SK-N-SH (cell line): ENCODE data around the gene MTCL1. TPM values are rescaled to one million over a fixed set of nuclear protein-coding genes. Genes with fewer than 3 reads are reported as not detected.

Source experiments
- CTCF ChIA-PET: fragments of 300-600, 350-600 bp; formaldehyde crosslinking; extraction: SDS; loops from one replicate; lab custom pipeline; 2021; lab: Yijun Ruan, JAX
- POLR2A ChIA-PET: fragments of 350-600 bp; sonication (Branson Sonifier 250); formaldehyde crosslinking; extraction: SDS; loops from one replicate; lab custom pipeline; 2020; ENCODE audit warnings: antibody characterized with exemption, inconsistent platforms; lab: Yijun Ruan, JAX
- DNase-seq: peaks from one replicate; pipeline ENCODE4 v3.0.0; 2012
- H2AFZ ChIP-seq: fragments of 200-600 bp; sonication (generic); 2 replicates; pipeline ENCODE4 v1.8.1; 2016; ENCODE audit warnings: antibody characterized with exemption, mild to moderate bottlenecking, low read depth
- H3F3A ChIP-seq: fragments of 200-600 bp; sonication (generic); replicated peaks from 2 replicates; pipeline ENCODE3; 2016; ENCODE audit warnings: antibody characterized with exemption, mild to moderate bottlenecking; ENCODE audit not compliant: insufficient read depth
- H3K27ac ChIP-seq, 2 experiments: fragments of 200-500 bp in 1 of 2; fragments of 200-600 bp in 1 of 2; sonication (Bioruptor generic) in 1 of 2; sonication (generic), shearing (Covaris generic) in 1 of 2; 2 replicates each; pipeline versions ENCODE4 v1.5.1 to v1.6.1; 2014 to 2016; ENCODE audit warnings: low read depth in 2 of 2, inconsistent platforms in 1 of 2, low read length in 1 of 2, mild to moderate bottlenecking in 1 of 2, mixed read lengths in 1 of 2
- H3K27me3 ChIP-seq: fragments of 200-600 bp; sonication (generic), shearing (Covaris generic); 2 replicates; pipeline ENCODE4 v1.6.1; 2016; ENCODE audit warnings: mixed run types; ENCODE audit not compliant: insufficient read depth
- H3K36me3 ChIP-seq, 2 experiments: fragments of 200-500 bp in 1 of 2; fragments of 200-600 bp in 1 of 2; sonication (Bioruptor generic) in 1 of 2; sonication (generic) in 1 of 2; replicated peaks in 1 of 2; 2 replicates each; pipeline versions ENCODE3 to v1.5.1; 2014 to 2016; ENCODE audit warnings: low read length in 1 of 2, mild to moderate bottlenecking in 1 of 2; ENCODE audit not compliant: insufficient read depth in 2 of 2, control insufficient read depth in 1 of 2
- H3K4me1 ChIP-seq, 2 experiments: fragments of 200-500 bp in 1 of 2; fragments of 200-600 bp in 1 of 2; sonication (Bioruptor generic) in 1 of 2; sonication (generic), shearing (Covaris generic) in 1 of 2; 2 replicates each; pipeline versions ENCODE4 v1.5.1 to v1.6.1; 2014 to 2016; ENCODE audit warnings: low read depth in 1 of 2, low read length in 1 of 2, mixed run types in 1 of 2; ENCODE audit not compliant: insufficient read depth in 2 of 2, control insufficient read depth in 1 of 2
- H3K4me2 ChIP-seq: fragments of 200-600 bp; sonication (generic), shearing (Covaris generic); 2 replicates; pipeline ENCODE4 v1.6.1; 2017; ENCODE audit warnings: mixed run types
- H3K4me3 ChIP-seq, 2 experiments: fragments of 200-500 bp in 1 of 2; fragments of 200-600 bp in 1 of 2; sonication (Bioruptor generic) in 1 of 2; sonication (generic), shearing (Covaris generic) in 1 of 2; 2 replicates each; pipeline versions ENCODE4 v1.5.1 to v1.8.1; 2014 to 2016; ENCODE audit warnings: low read depth in 2 of 2, inconsistent platforms in 1 of 2, low read length in 1 of 2, mild to moderate bottlenecking in 1 of 2, mixed read lengths in 1 of 2, moderate library complexity in 1 of 2
- H3K79me2 ChIP-seq: fragments of 200-600 bp; sonication (generic); 2 replicates; pipeline ENCODE4 v1.8.1; 2017; ENCODE audit warnings: mild to moderate bottlenecking; ENCODE audit not compliant: insufficient read depth
- H3K9ac ChIP-seq: fragments of 200-600 bp; sonication (generic); 2 replicates; pipeline ENCODE4 v1.6.1; 2017; ENCODE audit warnings: mixed run types
- H3K9me2 ChIP-seq: fragments of 200-600 bp; sonication (generic); 2 replicates; pipeline ENCODE4 v1.6.1; 2017; ENCODE audit warnings: mixed run types
- H3K9me3 ChIP-seq: fragments of 200-600 bp; sonication (generic); 2 replicates; pipeline ENCODE4 v1.6.1; 2017; ENCODE audit warnings: mixed run types, mild to moderate bottlenecking, moderate library complexity
- H4K20me1 ChIP-seq: fragments of 200-600 bp; sonication (generic); 2 replicates; pipeline ENCODE4 v1.6.1; 2017; ENCODE audit warnings: mild to moderate bottlenecking, mixed run types; ENCODE audit not compliant: insufficient read depth
- CHD2 ChIP-seq: fragments of 150-350 bp; IDR thresholded peaks from 2 replicates; pipeline ENCODE4 v1.6.1; 2018; ENCODE audit warnings: low read length; ENCODE audit not compliant: partially characterized antibody
- ELF1 ChIP-seq: IDR thresholded peaks from 2 replicates; pipeline ENCODE4 v1.4.0; 2012
- EP300 ChIP-seq, 2 experiments: IDR thresholded peaks; 2 replicates each; pipeline versions ENCODE4 v1.4.0 to v1.6.1; 2012; ENCODE audit warnings: borderline replicate concordance in 1 of 2, low read depth in 1 of 2, low read length in 1 of 2
- EZH2phosphoT487 ChIP-seq: fragments of 200-600 bp; sonication (generic); IDR thresholded peaks from 2 replicates; pipeline ENCODE4 v1.6.1; 2017; ENCODE audit warnings: low read depth, mixed run types, mild to moderate bottlenecking, antibody characterized with exemption, moderate library complexity, borderline replicate concordance
- FOXM1 ChIP-seq: IDR thresholded peaks from 2 replicates; pipeline ENCODE4 v1.4.0; 2012; ENCODE audit warnings: low read depth, mild to moderate bottlenecking
- GABPA ChIP-seq: IDR thresholded peaks from 2 replicates; pipeline ENCODE4 v1.4.0; 2012; ENCODE audit warnings: low read depth, mild to moderate bottlenecking
- JUND ChIP-seq: IDR thresholded peaks from 2 replicates; pipeline ENCODE4 v1.4.0; 2012
- MXI1 ChIP-seq: IDR thresholded peaks from 2 replicates; pipeline ENCODE4 v1.6.1; 2012; ENCODE audit warnings: mild to moderate bottlenecking, low read depth, low read length, improper control_type of control experiment
- NRF1 ChIP-seq: IDR thresholded peaks from 2 replicates; pipeline ENCODE4 v1.6.1; 2012; ENCODE audit warnings: low read depth, mild to moderate bottlenecking, low read length
- POLR2AphosphoS5 ChIP-seq: IDR thresholded peaks from 2 replicates; pipeline ENCODE4 v1.6.1; 2012; ENCODE audit warnings: low read depth, low read length
- RAD21 ChIP-seq: IDR thresholded peaks from 2 replicates; pipeline ENCODE4 v1.6.1; 2012; ENCODE audit warnings: mild to moderate bottlenecking, low read length
- RCOR1 ChIP-seq: fragments of 150-350 bp; IDR thresholded peaks from 2 replicates; pipeline ENCODE4 v1.6.1; 2017; ENCODE audit warnings: antibody characterized with exemption, low read length
- RFX5 ChIP-seq: IDR thresholded peaks from 2 replicates; pipeline ENCODE4 v1.6.1; 2012; ENCODE audit warnings: mild to moderate bottlenecking, improper control_type of control experiment, low read length
- SIN3A ChIP-seq: IDR thresholded peaks from 2 replicates; pipeline ENCODE4 v1.6.1; 2012; ENCODE audit warnings: low read depth, mild to moderate bottlenecking, low read length, moderate library complexity, borderline replicate concordance
- SMC3 ChIP-seq: IDR thresholded peaks from 2 replicates; pipeline ENCODE4 v1.6.1; 2012; ENCODE audit warnings: low read depth, low read length, improper control_type of control experiment
- TCF12 ChIP-seq: IDR thresholded peaks from 2 replicates; pipeline ENCODE4 v1.4.0; 2012
- TEAD4 ChIP-seq: IDR thresholded peaks from 2 replicates; pipeline ENCODE4 v1.4.0; 2012; ENCODE audit warnings: mild to moderate bottlenecking, borderline replicate concordance; ENCODE audit not compliant: insufficient read depth
- WGBS: methylation state at CpG from one replicate; pipeline ENCODE4 v1.1.6; 2017; ENCODE audit warnings: low lambda C conversion rate; 5-methylcytosine and 5-hydroxymethylcytosine counted together
- polyA plus RNA-seq, 3 experiments: library from polyadenylated mRNA; depleted of rRNA; stranded (reverse); fragments of >200 nt; gene quantifications; 2 replicates each; pipeline ENCODE4 v1.2.3, GENCODE V29; 2012
- TF ChIP-seq, protein P1 (sequence below): IDR thresholded peaks from 2 replicates; pipeline ENCODE4; 2012
- TF ChIP-seq, protein P2 (sequence below): fragments of 150-350 bp; IDR thresholded peaks from 2 replicates; pipeline ENCODE4 v1.6.1; 2017; ENCODE audit warnings: antibody characterized with exemption, low read length, low read depth, borderline replicate concordance
- TF ChIP-seq, protein P3 (sequence below): fragments of 150-350 bp; IDR thresholded peaks from 2 replicates; pipeline ENCODE4 v1.6.1; 2016; ENCODE audit warnings: mild to moderate bottlenecking, low read depth, low read length
- TF ChIP-seq, protein P4 (sequence below): IDR thresholded peaks from 2 replicates; pipeline ENCODE4 v1.4.0; 2012; ENCODE audit warnings: low read depth, borderline replicate concordance
- TF ChIP-seq, protein P5 (sequence below): IDR thresholded peaks from 2 replicates; pipeline ENCODE4 v1.4.0; 2012; ENCODE audit warnings: low read depth, borderline replicate concordance
- TF ChIP-seq, protein P6 (sequence below): fragments of 200-600 bp; sonication (generic); IDR thresholded peaks from 2 replicates; pipeline ENCODE4 v1.6.1; 2017; ENCODE audit warnings: antibody characterized with exemption, mild to moderate bottlenecking, moderate library complexity
- TF ChIP-seq, protein P7 (sequence below): IDR thresholded peaks from 2 replicates; pipeline ENCODE4 v1.4.0; 2012; ENCODE audit warnings: low read depth

The MTCL1 gene
- polyA plus RNA-seq, 1 of the 3 experiments (the other 2 are of a cell fraction), result 33.5 TPM

DNA sequence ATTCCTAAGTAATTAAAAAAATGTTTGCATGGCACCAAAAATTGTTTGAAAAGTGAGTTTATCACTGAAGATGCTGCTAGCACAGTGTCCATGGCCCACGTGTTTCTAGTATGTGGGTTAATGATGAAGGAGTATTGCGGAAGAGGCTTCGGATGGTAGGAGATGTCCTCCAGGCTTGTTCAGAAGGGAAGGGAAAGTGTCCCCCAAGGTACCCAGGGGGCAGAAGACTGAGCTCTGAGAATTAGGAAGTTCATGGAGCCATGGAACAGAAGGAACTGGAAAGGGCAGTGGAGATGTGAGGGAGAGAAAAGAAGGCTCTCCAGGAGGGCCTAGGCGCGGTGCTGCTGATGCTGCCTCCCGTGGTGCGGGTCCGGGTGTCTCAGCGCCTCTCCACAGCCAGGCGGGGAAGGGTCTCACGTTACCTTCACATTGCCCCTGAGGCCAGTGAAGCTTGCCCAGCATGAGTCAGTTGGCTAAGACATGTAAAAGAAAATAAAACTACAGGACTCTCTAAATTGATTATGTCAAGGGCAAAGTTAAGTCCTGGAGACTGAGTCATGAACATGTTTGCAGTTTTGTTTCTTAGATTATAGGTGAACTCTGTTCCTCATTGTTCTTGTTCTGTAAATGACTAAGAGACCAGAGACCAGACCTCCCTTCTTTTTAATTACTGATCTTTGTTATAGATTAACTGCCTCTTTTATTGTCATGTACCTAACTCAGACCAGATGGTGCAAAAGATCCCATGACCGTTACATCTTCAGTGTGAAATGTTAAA lies 89.0 kb downstream of the MTCL1 start:
- Histone ChIP-seq H3K9ac (peak overlapping the region; percentile 32; the same call in 1 of the 2 replicates), H3K27me3 (no peaks in the 10 kb centered on the region), H4K20me1 (no peaks in the 10 kb centered on the region), H3K36me3 (peaks cover 21 to 35% of the 10 kb centered on the region in 2 experiments), H3K4me2 (peak overlapping the region; percentile 65), H3K9me3 (no peaks in the 10 kb centered on the region), H3K9me2 (no peaks in the 10 kb centered on the region), H3K27ac (peak overlapping the region; percentile 91 to 94), H2AFZ (no peak overlapping the region), H3K79me2 (no peaks in the 10 kb centered on the region; the same call in 1 of the 2 replicates), H3K4me3 (no peak overlapping the region; a peak in 1 of 4 replicates), H3F3A (peaks cover 28% of the 10 kb centered on the region), H3K4me1 (peaks cover 53 to 67% of the 10 kb centered on the region in 2 experiments)
- CTCF ChIA-PET, result interaction anchor here (1.3 to 3.0 kb wide), 5 partner anchors 28 to 193 kb away, joined by 4 to 10 read pairs (median 7); no protein-coding TSS in a partner anchor
- WGBS, result 41% methylated on average over 12 of the region's 12 CpGs
- DNase-seq, result peak; percentile 64
- POLR2A ChIA-PET, result interaction anchor here (3.2 kb wide), 1 partner anchor 28 kb away, joined by 26 read pairs; no protein-coding TSS in a partner anchor
- no peak for TF ChIP-seq NRF1
- TF ChIP-seq, protein P1, sequence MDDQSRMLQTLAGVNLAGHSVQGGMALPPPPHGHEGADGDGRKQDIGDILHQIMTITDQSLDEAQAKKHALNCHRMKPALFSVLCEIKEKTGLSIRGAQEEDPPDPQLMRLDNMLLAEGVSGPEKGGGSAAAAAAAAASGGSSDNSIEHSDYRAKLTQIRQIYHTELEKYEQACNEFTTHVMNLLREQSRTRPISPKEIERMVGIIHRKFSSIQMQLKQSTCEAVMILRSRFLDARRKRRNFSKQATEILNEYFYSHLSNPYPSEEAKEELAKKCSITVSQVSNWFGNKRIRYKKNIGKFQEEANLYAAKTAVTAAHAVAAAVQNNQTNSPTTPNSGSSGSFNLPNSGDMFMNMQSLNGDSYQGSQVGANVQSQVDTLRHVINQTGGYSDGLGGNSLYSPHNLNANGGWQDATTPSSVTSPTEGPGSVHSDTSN, result peak; percentile 82
- peak; percentile 48 for TF ChIP-seq CHD2
- TF ChIP-seq TEAD4, result no peak
- TF ChIP-seq, protein P2, sequence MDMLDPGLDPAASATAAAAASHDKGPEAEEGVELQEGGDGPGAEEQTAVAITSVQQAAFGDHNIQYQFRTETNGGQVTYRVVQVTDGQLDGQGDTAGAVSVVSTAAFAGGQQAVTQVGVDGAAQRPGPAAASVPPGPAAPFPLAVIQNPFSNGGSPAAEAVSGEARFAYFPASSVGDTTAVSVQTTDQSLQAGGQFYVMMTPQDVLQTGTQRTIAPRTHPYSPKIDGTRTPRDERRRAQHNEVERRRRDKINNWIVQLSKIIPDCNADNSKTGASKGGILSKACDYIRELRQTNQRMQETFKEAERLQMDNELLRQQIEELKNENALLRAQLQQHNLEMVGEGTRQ, result no peak
- peak; percentile 57; the same call in 1 of the 2 replicates for TF ChIP-seq FOXM1
- TF ChIP-seq ELF1, result no peak
- no peak for TF ChIP-seq EZH2phosphoT487
- no peak; the same call in 1 of the 2 replicates for TF ChIP-seq SIN3A
- no peak for TF ChIP-seq MXI1
- TF ChIP-seq, protein P3, sequence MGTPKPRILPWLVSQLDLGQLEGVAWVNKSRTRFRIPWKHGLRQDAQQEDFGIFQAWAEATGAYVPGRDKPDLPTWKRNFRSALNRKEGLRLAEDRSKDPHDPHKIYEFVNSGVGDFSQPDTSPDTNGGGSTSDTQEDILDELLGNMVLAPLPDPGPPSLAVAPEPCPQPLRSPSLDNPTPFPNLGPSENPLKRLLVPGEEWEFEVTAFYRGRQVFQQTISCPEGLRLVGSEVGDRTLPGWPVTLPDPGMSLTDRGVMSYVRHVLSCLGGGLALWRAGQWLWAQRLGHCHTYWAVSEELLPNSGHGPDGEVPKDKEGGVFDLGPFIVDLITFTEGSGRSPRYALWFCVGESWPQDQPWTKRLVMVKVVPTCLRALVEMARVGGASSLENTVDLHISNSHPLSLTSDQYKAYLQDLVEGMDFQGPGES, result no peak
- TF ChIP-seq, protein P4, sequence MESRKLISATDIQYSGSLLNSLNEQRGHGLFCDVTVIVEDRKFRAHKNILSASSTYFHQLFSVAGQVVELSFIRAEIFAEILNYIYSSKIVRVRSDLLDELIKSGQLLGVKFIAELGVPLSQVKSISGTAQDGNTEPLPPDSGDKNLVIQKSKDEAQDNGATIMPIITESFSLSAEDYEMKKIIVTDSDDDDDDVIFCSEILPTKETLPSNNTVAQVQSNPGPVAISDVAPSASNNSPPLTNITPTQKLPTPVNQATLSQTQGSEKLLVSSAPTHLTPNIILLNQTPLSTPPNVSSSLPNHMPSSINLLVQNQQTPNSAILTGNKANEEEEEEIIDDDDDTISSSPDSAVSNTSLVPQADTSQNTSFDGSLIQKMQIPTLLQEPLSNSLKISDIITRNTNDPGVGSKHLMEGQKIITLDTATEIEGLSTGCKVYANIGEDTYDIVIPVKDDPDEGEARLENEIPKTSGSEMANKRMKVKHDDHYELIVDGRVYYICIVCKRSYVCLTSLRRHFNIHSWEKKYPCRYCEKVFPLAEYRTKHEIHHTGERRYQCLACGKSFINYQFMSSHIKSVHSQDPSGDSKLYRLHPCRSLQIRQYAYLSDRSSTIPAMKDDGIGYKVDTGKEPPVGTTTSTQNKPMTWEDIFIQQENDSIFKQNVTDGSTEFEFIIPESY, result no peak
- TF ChIP-seq JUND, result peak; percentile 80
- TF ChIP-seq RAD21, result no peak
- TF ChIP-seq, protein P5, sequence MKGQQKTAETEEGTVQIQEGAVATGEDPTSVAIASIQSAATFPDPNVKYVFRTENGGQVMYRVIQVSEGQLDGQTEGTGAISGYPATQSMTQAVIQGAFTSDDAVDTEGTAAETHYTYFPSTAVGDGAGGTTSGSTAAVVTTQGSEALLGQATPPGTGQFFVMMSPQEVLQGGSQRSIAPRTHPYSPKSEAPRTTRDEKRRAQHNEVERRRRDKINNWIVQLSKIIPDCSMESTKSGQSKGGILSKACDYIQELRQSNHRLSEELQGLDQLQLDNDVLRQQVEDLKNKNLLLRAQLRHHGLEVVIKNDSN, result no peak
- TF ChIP-seq SMC3, result no peak
- TF ChIP-seq RFX5, result no peak
- peak; percentile 30; the same call in 1 of the 2 replicates for TF ChIP-seq POLR2AphosphoS5
- TF ChIP-seq, protein P6, sequence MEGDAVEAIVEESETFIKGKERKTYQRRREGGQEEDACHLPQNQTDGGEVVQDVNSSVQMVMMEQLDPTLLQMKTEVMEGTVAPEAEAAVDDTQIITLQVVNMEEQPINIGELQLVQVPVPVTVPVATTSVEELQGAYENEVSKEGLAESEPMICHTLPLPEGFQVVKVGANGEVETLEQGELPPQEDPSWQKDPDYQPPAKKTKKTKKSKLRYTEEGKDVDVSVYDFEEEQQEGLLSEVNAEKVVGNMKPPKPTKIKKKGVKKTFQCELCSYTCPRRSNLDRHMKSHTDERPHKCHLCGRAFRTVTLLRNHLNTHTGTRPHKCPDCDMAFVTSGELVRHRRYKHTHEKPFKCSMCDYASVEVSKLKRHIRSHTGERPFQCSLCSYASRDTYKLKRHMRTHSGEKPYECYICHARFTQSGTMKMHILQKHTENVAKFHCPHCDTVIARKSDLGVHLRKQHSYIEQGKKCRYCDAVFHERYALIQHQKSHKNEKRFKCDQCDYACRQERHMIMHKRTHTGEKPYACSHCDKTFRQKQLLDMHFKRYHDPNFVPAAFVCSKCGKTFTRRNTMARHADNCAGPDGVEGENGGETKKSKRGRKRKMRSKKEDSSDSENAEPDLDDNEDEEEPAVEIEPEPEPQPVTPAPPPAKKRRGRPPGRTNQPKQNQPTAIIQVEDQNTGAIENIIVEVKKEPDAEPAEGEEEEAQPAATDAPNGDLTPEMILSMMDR, result no peak
- TF ChIP-seq EP300 (IDR thresholded peaks at IDR 0.05; ENCODE audit: borderline replicate concordance in 1 of 2, low read depth in 1 of 2, low read length in 1 of 2), result peak; percentile 78 to 88; a peak in 3 of 4 replicates
- no peak for TF ChIP-seq GABPA
- TF ChIP-seq, protein P7, sequence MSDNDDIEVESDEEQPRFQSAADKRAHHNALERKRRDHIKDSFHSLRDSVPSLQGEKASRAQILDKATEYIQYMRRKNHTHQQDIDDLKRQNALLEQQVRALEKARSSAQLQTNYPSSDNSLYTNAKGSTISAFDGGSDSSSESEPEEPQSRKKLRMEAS, result peak; percentile 35; the same call in 1 of the 2 replicates
- TF ChIP-seq TCF12, result peak; percentile 94
- no peak for TF ChIP-seq RCOR1
